SK-N-SH (cell line): ENCODE results near the gene KRTAP16-1. TPM values are rescaled to one million over a fixed set of nuclear protein-coding genes. Genes with fewer than 3 reads are reported as not detected.

ENCODE experiments used
- CTCF ChIA-PET: fragments of 300-600, 350-600 bp; formaldehyde crosslinking; extraction: SDS; loops from one replicate; lab custom pipeline; 2021; lab: Yijun Ruan, JAX
- POLR2A ChIA-PET: fragments of 350-600 bp; sonication (Branson Sonifier 250); formaldehyde crosslinking; extraction: SDS; loops from one replicate; lab custom pipeline; 2020; ENCODE audit warnings: antibody characterized with exemption, inconsistent platforms; lab: Yijun Ruan, JAX
- DNase-seq: peaks from one replicate; pipeline ENCODE4 v3.0.0; 2012
- H2AFZ ChIP-seq: fragments of 200-600 bp; sonication (generic); 2 replicates; pipeline ENCODE4 v1.8.1; 2016; ENCODE audit warnings: antibody characterized with exemption, mild to moderate bottlenecking, low read depth
- H3F3A ChIP-seq: fragments of 200-600 bp; sonication (generic); replicated peaks from 2 replicates; pipeline ENCODE3; 2016; ENCODE audit warnings: antibody characterized with exemption, mild to moderate bottlenecking; ENCODE audit not compliant: insufficient read depth
- H3K27ac ChIP-seq, 2 experiments: fragments of 200-500 bp in 1 of 2; fragments of 200-600 bp in 1 of 2; sonication (Bioruptor generic) in 1 of 2; sonication (generic), shearing (Covaris generic) in 1 of 2; 2 replicates each; pipeline versions ENCODE4 v1.5.1 to v1.6.1; 2014 to 2016; ENCODE audit warnings: low read depth in 2 of 2, inconsistent platforms in 1 of 2, low read length in 1 of 2, mild to moderate bottlenecking in 1 of 2, mixed read lengths in 1 of 2
- H3K27me3 ChIP-seq: fragments of 200-600 bp; sonication (generic), shearing (Covaris generic); 2 replicates; pipeline ENCODE4 v1.6.1; 2016; ENCODE audit warnings: mixed run types; ENCODE audit not compliant: insufficient read depth
- H3K36me3 ChIP-seq, 2 experiments: fragments of 200-500 bp in 1 of 2; fragments of 200-600 bp in 1 of 2; sonication (Bioruptor generic) in 1 of 2; sonication (generic) in 1 of 2; replicated peaks in 1 of 2; 2 replicates each; pipeline versions ENCODE3 to v1.5.1; 2014 to 2016; ENCODE audit warnings: low read length in 1 of 2, mild to moderate bottlenecking in 1 of 2; ENCODE audit not compliant: insufficient read depth in 2 of 2, control insufficient read depth in 1 of 2
- H3K4me1 ChIP-seq, 2 experiments: fragments of 200-500 bp in 1 of 2; fragments of 200-600 bp in 1 of 2; sonication (Bioruptor generic) in 1 of 2; sonication (generic), shearing (Covaris generic) in 1 of 2; 2 replicates each; pipeline versions ENCODE4 v1.5.1 to v1.6.1; 2014 to 2016; ENCODE audit warnings: low read depth in 1 of 2, low read length in 1 of 2, mixed run types in 1 of 2; ENCODE audit not compliant: insufficient read depth in 2 of 2, control insufficient read depth in 1 of 2
- H3K4me2 ChIP-seq: fragments of 200-600 bp; sonication (generic), shearing (Covaris generic); 2 replicates; pipeline ENCODE4 v1.6.1; 2017; ENCODE audit warnings: mixed run types
- H3K4me3 ChIP-seq, 2 experiments: fragments of 200-500 bp in 1 of 2; fragments of 200-600 bp in 1 of 2; sonication (Bioruptor generic) in 1 of 2; sonication (generic), shearing (Covaris generic) in 1 of 2; 2 replicates each; pipeline versions ENCODE4 v1.5.1 to v1.8.1; 2014 to 2016; ENCODE audit warnings: low read depth in 2 of 2, inconsistent platforms in 1 of 2, low read length in 1 of 2, mild to moderate bottlenecking in 1 of 2, mixed read lengths in 1 of 2, moderate library complexity in 1 of 2
- H3K79me2 ChIP-seq: fragments of 200-600 bp; sonication (generic); 2 replicates; pipeline ENCODE4 v1.8.1; 2017; ENCODE audit warnings: mild to moderate bottlenecking; ENCODE audit not compliant: insufficient read depth
- H3K9ac ChIP-seq: fragments of 200-600 bp; sonication (generic); 2 replicates; pipeline ENCODE4 v1.6.1; 2017; ENCODE audit warnings: mixed run types
- H3K9me2 ChIP-seq: fragments of 200-600 bp; sonication (generic); 2 replicates; pipeline ENCODE4 v1.6.1; 2017; ENCODE audit warnings: mixed run types
- H3K9me3 ChIP-seq: fragments of 200-600 bp; sonication (generic); 2 replicates; pipeline ENCODE4 v1.6.1; 2017; ENCODE audit warnings: mixed run types, mild to moderate bottlenecking, moderate library complexity
- H4K20me1 ChIP-seq: fragments of 200-600 bp; sonication (generic); 2 replicates; pipeline ENCODE4 v1.6.1; 2017; ENCODE audit warnings: mild to moderate bottlenecking, mixed run types; ENCODE audit not compliant: insufficient read depth
- EZH2phosphoT487 ChIP-seq: fragments of 200-600 bp; sonication (generic); IDR thresholded peaks from 2 replicates; pipeline ENCODE4 v1.6.1; 2017; ENCODE audit warnings: low read depth, mixed run types, mild to moderate bottlenecking, antibody characterized with exemption, moderate library complexity, borderline replicate concordance
- FOXJ3 ChIP-seq: sonication (generic); formaldehyde crosslinking; IDR thresholded peaks from 2 replicates; pipeline ENCODE4 v1.5.1; 2020; ENCODE audit warnings: mild to moderate bottlenecking, missing genetic modification reagents
- POLR2AphosphoS5 ChIP-seq: IDR thresholded peaks from 2 replicates; pipeline ENCODE4 v1.6.1; 2012; ENCODE audit warnings: low read depth, low read length
- RFX5 ChIP-seq: IDR thresholded peaks from 2 replicates; pipeline ENCODE4 v1.6.1; 2012; ENCODE audit warnings: mild to moderate bottlenecking, improper control_type of control experiment, low read length
- YY1 ChIP-seq: IDR thresholded peaks from 2 replicates; pipeline ENCODE4 v1.4.0; 2012; ENCODE audit warnings: low read depth, mild to moderate bottlenecking
- WGBS: methylation state at CpG from one replicate; pipeline ENCODE4 v1.1.6; 2017; ENCODE audit warnings: low lambda C conversion rate; 5-methylcytosine and 5-hydroxymethylcytosine counted together
- polyA plus RNA-seq, 3 experiments: library from polyadenylated mRNA; depleted of rRNA; stranded (reverse); fragments of >200 nt; gene quantifications; 2 replicates each; pipeline ENCODE4 v1.2.3, GENCODE V29; 2012
- TF ChIP-seq, protein P1 (sequence below): fragments of 200-600 bp; sonication (generic); IDR thresholded peaks from 2 replicates; pipeline ENCODE4 v1.6.1; 2017; ENCODE audit warnings: antibody characterized with exemption, mild to moderate bottlenecking, moderate library complexity
- TF ChIP-seq, protein P2 (sequence below): IDR thresholded peaks from 2 replicates; pipeline ENCODE4 v1.4.0; 2012; ENCODE audit warnings: low read depth, borderline replicate concordance
- TF ChIP-seq, protein P3 (sequence below): fragments of 150-350 bp; IDR thresholded peaks from 2 replicates; pipeline ENCODE4 v1.6.1; 2016; ENCODE audit warnings: mild to moderate bottlenecking, low read depth, low read length

Gene KRTAP16-1
- polyA plus RNA-seq, 1 of the 3 experiments (the other 2 are of a cell fraction) = not detected

DNA sequence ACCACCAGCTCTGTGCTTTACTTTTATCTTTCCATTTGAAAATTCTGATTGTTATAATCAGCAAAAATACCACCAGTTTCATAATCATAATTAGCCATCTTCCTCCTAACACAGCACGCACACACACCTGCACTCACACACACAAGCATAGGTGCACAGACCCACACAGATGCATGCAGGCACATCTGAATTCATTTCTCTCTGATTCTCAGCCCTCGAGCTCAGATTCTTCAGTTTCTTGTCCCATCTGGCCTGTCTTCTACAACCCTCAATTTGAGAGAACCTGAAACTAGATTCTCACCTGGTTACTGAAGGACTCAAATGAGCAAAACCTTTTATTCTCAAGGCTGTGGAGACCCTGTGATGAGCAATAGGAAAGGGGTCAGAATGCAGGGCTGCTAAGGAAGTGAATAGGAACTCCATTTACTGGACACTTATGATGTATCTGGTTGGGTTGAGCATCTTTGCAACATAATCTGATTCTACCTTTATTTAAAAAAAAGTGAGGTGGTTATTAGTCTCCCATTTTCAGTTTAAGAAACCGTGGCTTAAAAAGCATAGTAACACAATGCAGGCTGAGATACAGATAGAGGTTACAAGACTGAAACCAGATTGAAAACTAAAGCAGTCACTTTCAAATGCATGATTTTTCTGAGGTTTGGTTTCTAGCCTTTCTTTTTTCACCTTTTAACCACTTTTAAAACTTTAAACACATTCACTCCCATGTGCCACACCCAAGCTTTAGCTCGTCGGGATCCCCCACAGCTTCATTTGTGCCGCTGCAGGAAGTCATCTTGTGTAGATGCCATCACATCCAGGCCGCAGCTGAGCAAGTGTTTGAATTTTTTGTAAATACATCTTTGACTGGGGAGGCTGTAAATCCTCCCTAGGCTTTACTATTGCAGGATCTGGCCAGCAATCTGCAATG is 32.1 kb upstream of the KRTAP16-1 start (continued):
- TF ChIP-seq, protein P1, sequence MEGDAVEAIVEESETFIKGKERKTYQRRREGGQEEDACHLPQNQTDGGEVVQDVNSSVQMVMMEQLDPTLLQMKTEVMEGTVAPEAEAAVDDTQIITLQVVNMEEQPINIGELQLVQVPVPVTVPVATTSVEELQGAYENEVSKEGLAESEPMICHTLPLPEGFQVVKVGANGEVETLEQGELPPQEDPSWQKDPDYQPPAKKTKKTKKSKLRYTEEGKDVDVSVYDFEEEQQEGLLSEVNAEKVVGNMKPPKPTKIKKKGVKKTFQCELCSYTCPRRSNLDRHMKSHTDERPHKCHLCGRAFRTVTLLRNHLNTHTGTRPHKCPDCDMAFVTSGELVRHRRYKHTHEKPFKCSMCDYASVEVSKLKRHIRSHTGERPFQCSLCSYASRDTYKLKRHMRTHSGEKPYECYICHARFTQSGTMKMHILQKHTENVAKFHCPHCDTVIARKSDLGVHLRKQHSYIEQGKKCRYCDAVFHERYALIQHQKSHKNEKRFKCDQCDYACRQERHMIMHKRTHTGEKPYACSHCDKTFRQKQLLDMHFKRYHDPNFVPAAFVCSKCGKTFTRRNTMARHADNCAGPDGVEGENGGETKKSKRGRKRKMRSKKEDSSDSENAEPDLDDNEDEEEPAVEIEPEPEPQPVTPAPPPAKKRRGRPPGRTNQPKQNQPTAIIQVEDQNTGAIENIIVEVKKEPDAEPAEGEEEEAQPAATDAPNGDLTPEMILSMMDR = no peak
- TF ChIP-seq, protein P2, sequence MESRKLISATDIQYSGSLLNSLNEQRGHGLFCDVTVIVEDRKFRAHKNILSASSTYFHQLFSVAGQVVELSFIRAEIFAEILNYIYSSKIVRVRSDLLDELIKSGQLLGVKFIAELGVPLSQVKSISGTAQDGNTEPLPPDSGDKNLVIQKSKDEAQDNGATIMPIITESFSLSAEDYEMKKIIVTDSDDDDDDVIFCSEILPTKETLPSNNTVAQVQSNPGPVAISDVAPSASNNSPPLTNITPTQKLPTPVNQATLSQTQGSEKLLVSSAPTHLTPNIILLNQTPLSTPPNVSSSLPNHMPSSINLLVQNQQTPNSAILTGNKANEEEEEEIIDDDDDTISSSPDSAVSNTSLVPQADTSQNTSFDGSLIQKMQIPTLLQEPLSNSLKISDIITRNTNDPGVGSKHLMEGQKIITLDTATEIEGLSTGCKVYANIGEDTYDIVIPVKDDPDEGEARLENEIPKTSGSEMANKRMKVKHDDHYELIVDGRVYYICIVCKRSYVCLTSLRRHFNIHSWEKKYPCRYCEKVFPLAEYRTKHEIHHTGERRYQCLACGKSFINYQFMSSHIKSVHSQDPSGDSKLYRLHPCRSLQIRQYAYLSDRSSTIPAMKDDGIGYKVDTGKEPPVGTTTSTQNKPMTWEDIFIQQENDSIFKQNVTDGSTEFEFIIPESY = no peak
- TF ChIP-seq YY1 (no peak), FOXJ3 (CRISPR knock-in tag) (no peak), RFX5 (no peak)
- TF ChIP-seq, all 33 proteins: peak for 0

DNA sequence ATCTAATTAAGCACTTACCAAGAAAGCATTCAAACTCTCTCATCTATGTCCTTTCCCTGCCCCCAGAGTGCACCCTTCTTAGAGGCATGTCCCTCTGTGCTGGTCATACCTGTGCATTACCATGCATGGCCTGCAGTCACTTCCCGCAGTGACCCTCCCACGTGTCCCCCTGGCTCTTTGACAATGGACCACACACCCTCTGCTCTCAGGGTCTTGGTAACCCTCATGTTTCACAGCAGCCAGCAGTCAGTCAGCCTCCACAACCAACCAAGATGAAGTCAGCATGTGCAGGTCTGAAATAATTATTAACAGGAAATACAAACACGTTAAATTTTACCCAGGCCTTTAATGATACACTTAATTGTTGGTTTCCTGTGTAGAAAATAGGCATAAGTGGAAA is 31.4 kb upstream of the KRTAP16-1 start:
- no peaks in the 10 kb centered on the region for H3F3A ChIP-seq
- 23% methylated on average over 3 of the region's 3 CpGs for WGBS
- ChIA-PET POLR2A (no interaction called here), CTCF (interaction anchor here (1.7 kb wide), 2 partner anchors 18 to 208 kb away, joined by 5 to 10 read pairs; no protein-coding TSS in a partner anchor)
- no peak overlapping the region for H3K9ac ChIP-seq
- H3K27ac ChIP-seq = no peak overlapping the region
- H3K9me2 ChIP-seq = no peaks in the 10 kb centered on the region
- TF ChIP-seq, protein P3, sequence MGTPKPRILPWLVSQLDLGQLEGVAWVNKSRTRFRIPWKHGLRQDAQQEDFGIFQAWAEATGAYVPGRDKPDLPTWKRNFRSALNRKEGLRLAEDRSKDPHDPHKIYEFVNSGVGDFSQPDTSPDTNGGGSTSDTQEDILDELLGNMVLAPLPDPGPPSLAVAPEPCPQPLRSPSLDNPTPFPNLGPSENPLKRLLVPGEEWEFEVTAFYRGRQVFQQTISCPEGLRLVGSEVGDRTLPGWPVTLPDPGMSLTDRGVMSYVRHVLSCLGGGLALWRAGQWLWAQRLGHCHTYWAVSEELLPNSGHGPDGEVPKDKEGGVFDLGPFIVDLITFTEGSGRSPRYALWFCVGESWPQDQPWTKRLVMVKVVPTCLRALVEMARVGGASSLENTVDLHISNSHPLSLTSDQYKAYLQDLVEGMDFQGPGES = no peak
- TF ChIP-seq POLR2AphosphoS5 = no peak
- no peak for TF ChIP-seq EZH2phosphoT487
- H3K36me3 ChIP-seq = no peaks in the 10 kb centered on the region
- no peaks in the 10 kb centered on the region for H3K27me3 ChIP-seq
- H3K4me1 ChIP-seq = no peaks in the 10 kb centered on the region
- H2AFZ ChIP-seq = no peak overlapping the region
- DNase-seq = no peak
- H3K4me2 ChIP-seq = no peak overlapping the region
- H3K79me2 ChIP-seq = no peaks in the 10 kb centered on the region
- H3K9me3 ChIP-seq = peaks cover 6% of the 10 kb centered on the region; the same call in 1 of the 2 replicates
- H3K4me3 ChIP-seq = no peak overlapping the region
- no peaks in the 10 kb centered on the region for H4K20me1 ChIP-seq
